ENCODE data around the gene UVSSA. TPM values are rescaled to one million over a fixed set of nuclear protein-coding genes. Genes with fewer than 3 reads are reported as not detected.
A peak's percentile ranks its signal among the peaks of the same experiment; 100 is the strongest.
"Not testable (repeated sequence)": the region's sequence is repeated elsewhere in the genome, so short reads cannot be mapped to it uniquely, and the experiment has no call there.

Gene UVSSA
- polyA plus RNA-seq, 1 of the 3 experiments (the other 2 are of a cell fraction) = 14.9 TPM

- 0 out of 2 replicates have a peak, but pooled peaks have one; percentile 33 for TF ChIP-seq PBX3 (IDR thresholded peaks at IDR 0.05)
- TF ChIP-seq TEAD4 (IDR thresholded peaks at IDR 0.05; ENCODE audit: borderline replicate concordance, insufficient read depth) = peak; percentile 91
Measured at GRCh38 chr4:1323635-1324442, 23.2 kb upstream of the UVSSA start (continued).

DNA sequence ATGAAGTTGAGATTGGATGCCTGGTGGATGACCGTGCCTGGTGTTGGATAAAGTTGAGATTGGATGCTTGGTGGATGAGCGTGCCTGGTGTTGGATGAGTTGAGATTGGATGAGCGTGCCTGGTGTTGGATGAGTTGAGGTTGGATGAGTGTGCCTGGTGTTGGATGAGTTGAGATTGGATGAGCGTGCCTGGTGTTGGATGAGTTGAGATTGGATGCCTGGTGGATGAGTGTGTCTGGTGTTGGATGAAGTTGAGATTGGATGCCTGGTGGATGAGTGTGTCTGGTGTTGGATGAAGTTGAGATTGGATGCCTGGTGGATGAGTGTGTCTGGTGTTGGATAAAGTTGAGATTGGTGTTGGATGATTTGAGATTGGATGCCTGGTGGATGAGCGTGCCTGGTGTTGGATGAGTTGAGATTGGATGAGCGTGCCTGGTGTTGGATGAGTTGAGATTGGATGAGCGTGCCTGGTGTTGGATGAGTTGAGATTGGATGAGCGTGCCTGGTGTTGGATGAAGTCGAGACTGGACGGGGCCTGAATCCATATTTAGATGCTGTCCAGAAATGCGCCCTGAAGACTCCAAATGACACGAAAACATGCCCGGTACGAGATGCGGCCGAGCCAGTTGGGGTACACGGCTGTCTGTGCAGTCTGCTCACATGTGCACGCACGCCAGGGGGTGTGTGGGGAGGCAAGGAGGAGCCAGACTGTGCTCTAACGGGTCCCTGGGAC is 22.4 kb upstream of the UVSSA start:
- Histone ChIP-seq H3F3A (replicated peaks; ENCODE audit: insufficient read depth) (peaks cover 56% of the 10 kb centered on the region), H3K4me2 (0 out of 2 replicates have a peak overlapping the region, but pooled peaks have one; percentile 6), H4K20me1 (ENCODE audit: insufficient read depth) (peaks cover 10% of the 10 kb centered on the region), H3K27ac (ENCODE audit: low read depth in 2 of 2, low read length in 1 of 2) (peak overlapping the region in 1 of 2 experiments; percentile 79; a peak in 2 of 4 replicates), H3K36me3 (replicated peaks in 1 of 2; ENCODE audit: control insufficient read depth in 1 of 2, insufficient read depth in 2 of 2, low read length in 1 of 2) (peaks cover 27 to 30% of the 10 kb centered on the region in 2 experiments), H3K79me2 (ENCODE audit: insufficient read depth) (peaks cover 46% of the 10 kb centered on the region; the same call in 1 of the 2 replicates)
- H3K4me1 ChIP-seq (ENCODE audit: control insufficient read depth in 1 of 2, insufficient read depth in 2 of 2, low read depth in 1 of 2, low read length in 1 of 2); H3K27me3 ChIP-seq (ENCODE audit: insufficient read depth); POLR2A ChIA-PET; CTCF ChIA-PET; H2AFZ ChIP-seq (ENCODE audit: low read depth); H3K9me3 ChIP-seq; DNase-seq; H3K9ac ChIP-seq; H3K9me2 ChIP-seq; H3K4me3 ChIP-seq (ENCODE audit: low read depth in 2 of 2, low read length in 1 of 2): not testable (repeated sequence)
- WGBS (ENCODE audit: low lambda C conversion rate) = 75% methylated on average over 20 of the region's 20 CpGs
- TF ChIP-seq FOSL2 (IDR thresholded peaks at IDR 0.05; ENCODE audit: borderline replicate concordance, low read depth) = peak; percentile 41; the same call in 1 of the 2 replicates

- 96% methylated on average over 11 of the region's 11 CpGs for WGBS (ENCODE audit: low lambda C conversion rate)
- H3K9me2 ChIP-seq = no peaks in the 10 kb centered on the region
- H3K27ac ChIP-seq (ENCODE audit: low read depth in 2 of 2, low read length in 1 of 2) = peak overlapping the region in 1 of 2 experiments; percentile 79; a peak in 2 of 4 replicates
- POLR2A ChIA-PET = no interaction called here
- CTCF ChIA-PET = no interaction called here
- H3K36me3 ChIP-seq (replicated peaks in 1 of 2; ENCODE audit: control insufficient read depth in 1 of 2, insufficient read depth in 2 of 2, low read length in 1 of 2) = peaks cover 23 to 30% of the 10 kb centered on the region in 2 experiments
- no peak for DNase-seq
- no peaks in the 10 kb centered on the region for H3K9me3 ChIP-seq
- H3F3A ChIP-seq (replicated peaks; ENCODE audit: insufficient read depth) = peaks cover 51% of the 10 kb centered on the region
- no peak overlapping the region for H2AFZ ChIP-seq (ENCODE audit: low read depth)
- H3K4me1 ChIP-seq (ENCODE audit: control insufficient read depth in 1 of 2, insufficient read depth in 2 of 2, low read depth in 1 of 2, low read length in 1 of 2) = peaks cover 0 to 7% of the 10 kb centered on the region in 2 experiments; a peak in 2 of 4 replicates
- H3K4me3 ChIP-seq (ENCODE audit: low read depth in 2 of 2, low read length in 1 of 2) = no peak overlapping the region
- peaks cover 50% of the 10 kb centered on the region; the same call in 1 of the 2 replicates for H3K79me2 ChIP-seq (ENCODE audit: insufficient read depth)
- 0 out of 2 replicates have a peak overlapping the region, but pooled peaks have one; percentile 6 for H3K4me2 ChIP-seq
- H3K9ac ChIP-seq = no peak overlapping the region; the same call in 1 of the 2 replicates
- peaks cover 10% of the 10 kb centered on the region for H4K20me1 ChIP-seq (ENCODE audit: insufficient read depth)
- H3K27me3 ChIP-seq (ENCODE audit: insufficient read depth) = no peaks in the 10 kb centered on the region
- no peak for TF ChIP-seq GABPA (IDR thresholded peaks at IDR 0.05; ENCODE audit: low read depth)
- no peak for TF ChIP-seq YY1 (IDR thresholded peaks at IDR 0.05; ENCODE audit: low read depth)
- no peak for TF ChIP-seq SMC3 (IDR thresholded peaks at IDR 0.05; ENCODE audit: low read depth, low read length)
- TF ChIP-seq ELF1 (IDR thresholded peaks at IDR 0.05) = no peak
- no peak for TF ChIP-seq NFIC (IDR thresholded peaks at IDR 0.05; ENCODE audit: borderline replicate concordance)
- TF ChIP-seq, protein P1, sequence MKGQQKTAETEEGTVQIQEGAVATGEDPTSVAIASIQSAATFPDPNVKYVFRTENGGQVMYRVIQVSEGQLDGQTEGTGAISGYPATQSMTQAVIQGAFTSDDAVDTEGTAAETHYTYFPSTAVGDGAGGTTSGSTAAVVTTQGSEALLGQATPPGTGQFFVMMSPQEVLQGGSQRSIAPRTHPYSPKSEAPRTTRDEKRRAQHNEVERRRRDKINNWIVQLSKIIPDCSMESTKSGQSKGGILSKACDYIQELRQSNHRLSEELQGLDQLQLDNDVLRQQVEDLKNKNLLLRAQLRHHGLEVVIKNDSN (IDR thresholded peaks at IDR 0.05; ENCODE audit: borderline replicate concordance, low read depth) = no peak
- TF ChIP-seq SIN3A (IDR thresholded peaks at IDR 0.05; ENCODE audit: borderline replicate concordance, low read depth, low read length) = no peak
- no peak for TF ChIP-seq POLR2AphosphoS5 (IDR thresholded peaks at IDR 0.05; ENCODE audit: low read depth, low read length)
- no peak for TF ChIP-seq FOSL2 (IDR thresholded peaks at IDR 0.05; ENCODE audit: borderline replicate concordance, low read depth)
- TF ChIP-seq PBX3 (IDR thresholded peaks at IDR 0.05) = no peak
- TF ChIP-seq FOXM1 (IDR thresholded peaks at IDR 0.05; ENCODE audit: low read depth) = no peak
- TF ChIP-seq RFX5 (IDR thresholded peaks at IDR 0.05; ENCODE audit: low read length) = no peak
- TF ChIP-seq EP300 (IDR thresholded peaks at IDR 0.05; ENCODE audit: borderline replicate concordance in 1 of 2, low read depth in 1 of 2, low read length in 1 of 2) = no peak
- no peak for TF ChIP-seq TCF12 (IDR thresholded peaks at IDR 0.05)
- no peak for TF ChIP-seq MXI1 (IDR thresholded peaks at IDR 0.05; ENCODE audit: low read depth, low read length)
- TF ChIP-seq NRF1 (IDR thresholded peaks at IDR 0.05; ENCODE audit: low read depth, low read length) = no peak
- TF ChIP-seq MEF2A (IDR thresholded peaks at IDR 0.05; ENCODE audit: borderline replicate concordance, low read depth) = no peak
Measured at GRCh38 chr4:1325176-1325480, 21.9 kb upstream of the UVSSA start.

Measured in SK-N-SH (cell line).